Posterior vena cava (tissue), 2 donors: ENCODE results near the gene MDC1. TPM values are rescaled to one million over a fixed set of nuclear protein-coding genes. Genes with fewer than 3 reads are reported as not detected.
A peak's percentile ranks its signal among the peaks of the same experiment; 100 is the strongest.

ENCODE experiments used
- DNase-seq: peaks from one replicate; pipeline ENCODE4 v3.0.0-alpha.2; 2020; ENCODE audit warnings: low spot score
- intact Hi-C, 2 donors: fragments of 100-400 bp; cut with DNase I; formaldehyde crosslinking; loops; one replicate each; pipeline versions ENCODE4 v1.14.1 to v1.14.2; 2022 to 2023
- total RNA-seq, 2 donors: library from RNA; stranded (reverse); fragmentation: NEBNext Ultra II Directional; extraction: Animal tissue kit (Norgen Biotek cat#: 25700); gene quantifications; one replicate each; pipeline ENCODE4 v1.2.1, GENCODE V29; 2021
- donor health status: DM: yes; HTN: yes; CAD: no.
- donor health status: DM: yes; HTN: yes; CAD: no.

Gene MDC1
- total RNA-seq, 2 donors from 2014 or later: 24.4 to 25.0 TPM

- DNase-seq: peak; percentile 32
- intact Hi-C loops: no loop called here
Observed at GRCh38 chr6:30712441-30712945, 4.6 kb downstream of the MDC1 start.

- DNase-seq: peak; percentile 62
- intact Hi-C loops: no loop called here
Observed at GRCh38 chr6:30711758-30712380, 5.2 kb downstream of the MDC1 start.

GRCh38 chr6:30709101-30709868 is 7.8 kb downstream of the MDC1 start:
- peak; percentile 18 for DNase-seq
- intact Hi-C loops: no loop called here

GRCh38 chr6:30707281-30707850 is 9.7 kb downstream of the MDC1 start:
- peak; percentile 63 for DNase-seq
- intact Hi-C loops: no loop called here

GRCh38 chr6:30705620-30706019 is 11.5 kb downstream of the MDC1 start:
- peak; percentile 56 for DNase-seq
- intact Hi-C loops: no loop called here

DNA sequence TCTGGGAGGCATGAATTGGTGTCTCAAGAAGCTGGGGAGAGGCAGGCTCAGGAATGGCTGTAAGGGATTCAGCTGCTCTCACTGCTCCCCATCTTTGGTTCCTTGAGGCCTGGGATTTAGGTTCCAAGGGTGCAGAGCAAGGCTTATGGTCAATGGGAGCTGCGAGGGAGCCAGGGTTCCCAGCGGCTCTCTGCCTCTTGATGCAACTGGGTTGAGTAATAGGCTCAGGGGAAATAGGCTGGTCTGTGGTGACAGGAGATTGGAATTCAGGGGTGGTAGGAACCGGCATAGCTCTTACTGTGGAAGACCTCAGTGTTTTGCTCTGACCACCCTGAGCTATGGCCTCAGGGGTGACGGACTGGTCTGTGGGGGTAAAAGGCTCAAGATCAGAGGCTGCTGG is 13.3 kb downstream of the MDC1 start:
- intact Hi-C loops: no loop called here
- peak; percentile 42 for DNase-seq

DNA sequence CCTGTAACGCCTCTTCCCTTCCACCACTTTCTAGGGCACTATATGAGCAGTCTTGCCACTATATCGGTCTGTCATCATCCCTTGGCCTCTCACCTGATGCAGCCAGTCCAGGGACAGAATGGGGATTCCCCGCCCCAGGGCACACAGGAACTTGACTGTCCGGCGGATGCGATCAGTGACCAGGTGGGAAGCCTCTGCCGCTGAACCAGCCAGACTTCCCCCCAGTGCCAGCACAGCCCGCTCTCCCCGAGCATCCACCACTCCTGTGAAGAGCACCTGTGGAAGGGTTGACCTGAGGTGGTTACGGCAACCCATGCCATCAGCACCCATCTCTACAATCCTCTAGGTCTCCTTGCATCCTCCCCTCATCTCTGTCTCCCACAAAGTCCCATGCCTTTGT is 14.1 kb downstream of the MDC1 start:
- peak; percentile 70 for DNase-seq
- intact Hi-C loops: no loop called here

DNA sequence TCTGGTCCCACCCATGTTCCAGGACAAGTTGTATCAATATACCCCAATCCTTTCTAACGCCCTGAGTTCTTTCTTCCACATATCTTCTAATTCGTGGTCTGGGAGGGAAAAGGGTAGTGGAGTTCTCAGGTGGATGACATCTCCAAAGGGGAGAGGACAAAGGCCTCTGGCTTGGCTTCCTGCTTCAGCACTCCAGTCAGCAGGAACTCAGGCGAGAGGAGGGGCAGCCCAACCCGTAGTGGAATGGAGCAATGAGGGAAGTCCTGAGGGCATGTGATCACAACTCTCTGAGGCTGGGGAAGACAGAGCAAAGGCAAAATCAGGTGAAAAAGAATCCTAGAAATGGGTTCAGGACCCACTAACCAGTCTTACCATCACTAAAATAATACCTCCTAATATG is 16.7 kb downstream of the MDC1 start:
- intact Hi-C loops: no loop called here

DNA sequence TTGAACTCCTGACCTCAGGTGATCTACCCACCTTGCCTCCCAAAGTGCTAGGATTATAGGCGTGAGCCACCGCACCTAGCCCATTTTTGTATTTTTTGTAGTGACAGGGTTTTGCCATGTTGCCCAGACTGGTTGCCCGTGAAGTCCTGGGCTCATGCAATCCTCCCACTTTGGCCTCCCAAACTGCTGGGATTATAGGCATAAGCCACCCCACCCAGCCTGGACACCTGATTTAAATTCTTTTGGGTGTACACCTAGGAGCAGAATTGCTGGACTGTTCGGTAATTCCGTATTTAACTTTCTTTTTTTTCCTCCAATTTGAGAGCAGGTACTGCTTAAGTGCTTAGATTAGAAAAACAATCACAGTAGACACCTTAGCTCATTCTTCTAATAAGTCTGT is 20.6 kb downstream of the MDC1 start:
- peak; percentile 1 for DNase-seq
- intact Hi-C loops: no loop called here

More for the DNA sequence above, 16.7 kb downstream of the MDC1 start:
- DNase-seq: peak; percentile 66

- DNase-seq: no peak
- intact Hi-C loops: no loop called here
Observed at GRCh38 chr6:30691208-30691847, 25.8 kb downstream of the MDC1 start.

GRCh38 chr6:30690403-30691207 is 26.5 kb downstream of the MDC1 start, which contains the start of gene NRM:
Gene NRM (minus strand): TSS chr6:30690984. CDS start chr6:30690974, 10 bp downstream.
- intact Hi-C loops: no loop called here
- peak; percentile 95 for DNase-seq

DNA sequence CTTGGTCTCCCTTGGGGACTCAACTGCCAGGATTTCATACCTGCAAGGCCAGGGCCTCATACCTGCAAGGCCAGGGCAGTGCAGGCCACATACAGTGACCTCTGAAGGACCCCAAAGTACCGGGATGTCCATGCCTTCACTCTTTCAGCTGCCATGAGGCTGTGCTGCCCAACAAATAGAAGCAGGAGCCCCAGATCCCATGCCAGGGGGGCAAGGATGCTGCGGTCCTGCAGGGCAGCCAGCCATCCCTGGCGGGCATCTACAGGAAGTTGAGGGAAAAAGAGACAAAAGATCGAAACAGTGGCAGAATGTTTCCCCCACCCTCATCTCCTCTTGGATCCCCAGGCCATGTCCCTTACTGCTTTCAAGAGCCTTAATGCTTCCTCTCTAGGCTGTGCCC is 27.1 kb downstream of the MDC1 start:
- intact Hi-C loops: loop anchor here in 1 of 2 donors (2.0 kb wide), 1 partner anchor 31 kb away; the partner anchor contains the start of gene TUBB
- peak; percentile 59 for DNase-seq

GRCh38 chr6:30689022-30689865 is 27.8 kb downstream of the MDC1 start:
- DNase-seq: peak; percentile 45
- intact Hi-C loops: loop anchor here in 1 of 2 donors (2.0 kb wide), 1 partner anchor 32 kb away; the partner anchor contains the start of gene TUBB

DNA sequence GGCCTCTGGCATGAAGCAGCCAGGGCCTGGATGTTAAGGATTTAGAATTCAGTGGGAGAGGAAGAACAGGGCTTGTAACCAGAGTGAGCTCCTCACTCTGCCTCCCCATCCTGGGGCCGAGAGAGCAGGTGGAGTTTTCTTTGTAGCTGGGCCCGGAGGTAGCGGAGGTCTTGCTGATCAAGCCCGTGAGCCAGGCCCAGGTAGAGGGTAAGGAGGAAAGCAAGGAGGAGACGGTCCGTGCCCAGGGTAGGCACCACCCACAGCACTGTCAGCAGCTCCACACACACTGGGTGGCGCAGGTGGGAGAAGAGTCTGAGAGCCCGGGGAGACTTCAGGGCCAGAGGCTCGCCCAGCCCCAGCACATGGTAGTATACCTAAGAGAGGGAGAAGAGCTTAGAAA is 28.5 kb downstream of the MDC1 start:
- peak; percentile 71 for DNase-seq
- intact Hi-C loops: loop anchor here in 1 of 2 donors (2.0 kb wide), 1 partner anchor 32 kb away; the partner anchor contains the start of gene TUBB

DNA sequence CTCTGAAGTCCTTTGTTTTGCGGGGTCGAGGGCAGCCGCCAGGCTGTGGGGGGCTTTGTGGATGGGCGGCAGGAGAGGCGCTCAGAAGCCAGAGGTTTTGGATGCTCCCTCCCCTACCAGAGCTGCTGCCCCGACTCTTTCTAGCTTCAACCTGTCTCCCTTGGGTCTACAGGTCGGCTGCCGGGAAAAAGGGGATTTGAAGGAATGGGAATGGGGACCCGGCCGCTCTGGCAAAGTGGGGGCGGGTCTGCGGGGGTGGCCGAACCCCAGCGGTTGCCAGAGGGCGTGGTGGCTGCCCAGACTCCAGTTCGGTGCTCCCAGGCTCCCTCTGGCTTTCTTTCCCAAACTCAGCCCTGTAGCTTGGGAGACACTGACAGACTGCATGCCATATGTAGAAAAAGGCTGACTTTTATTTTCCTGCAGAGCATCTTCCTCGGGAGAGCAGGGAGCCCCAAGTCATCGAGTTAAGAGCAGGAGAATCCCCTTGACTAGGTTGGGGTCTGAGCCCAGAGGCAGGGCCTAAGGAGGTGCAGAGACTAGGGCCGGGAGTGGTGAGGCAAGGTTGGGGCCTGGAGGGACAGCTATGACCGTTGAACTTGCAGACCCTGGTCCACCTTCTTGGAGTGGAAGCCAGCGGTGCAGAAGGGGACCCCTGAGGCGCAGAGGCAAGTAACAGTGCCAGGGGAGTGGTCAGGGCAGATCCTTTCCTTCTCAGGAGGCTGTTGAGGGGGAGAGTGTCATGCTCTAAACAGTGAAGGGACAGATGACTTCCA is 29.2 kb downstream of the MDC1 start:
- intact Hi-C loops: loop anchor here in 1 of 2 donors (2.0 kb wide), 1 partner anchor 33 kb away; the partner anchor contains the start of gene TUBB
- DNase-seq: peak; percentile 84

DNA sequence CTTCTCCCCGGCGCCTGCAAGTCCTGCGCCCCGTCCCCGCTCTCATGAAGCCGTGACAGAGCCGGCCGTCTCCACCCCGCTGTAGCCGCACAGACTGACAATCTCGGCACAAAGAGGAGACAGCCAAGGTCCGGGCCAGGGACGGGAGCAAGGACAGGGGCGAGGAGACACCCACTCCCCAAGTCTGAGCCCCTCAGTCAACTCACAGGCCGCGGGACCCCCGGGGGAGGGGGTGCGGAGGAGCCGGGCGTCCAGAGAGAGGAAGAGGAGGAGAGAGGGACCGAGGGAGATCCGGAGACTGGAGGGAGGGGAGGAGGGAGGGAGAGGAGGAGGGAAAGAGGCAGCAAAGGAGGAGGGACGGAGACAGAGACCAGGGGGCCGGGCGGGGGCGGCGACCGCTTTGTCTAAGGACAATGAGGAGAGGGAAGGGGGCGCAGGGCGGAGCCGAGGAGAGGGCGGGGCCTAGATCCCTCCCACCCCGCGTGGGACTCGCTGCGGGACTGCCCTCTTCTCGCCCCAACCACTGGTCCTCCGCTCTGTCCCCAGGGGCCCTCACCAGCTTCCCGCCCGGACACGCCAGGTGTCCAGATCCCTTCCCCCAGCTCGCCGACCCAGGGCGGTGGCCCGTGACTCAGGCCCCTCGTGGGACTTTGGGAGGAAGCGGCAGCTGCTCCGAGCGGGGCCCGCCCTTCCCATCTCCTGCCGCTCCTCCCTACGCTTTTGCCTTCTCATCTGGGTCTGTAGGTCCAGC is 30.0 kb downstream of the MDC1 start:
- intact Hi-C loops: no loop called here
- DNase-seq: peak; percentile 99
